ENCODE results near the gene CUZD1.

The CUZD1 gene

DNA sequence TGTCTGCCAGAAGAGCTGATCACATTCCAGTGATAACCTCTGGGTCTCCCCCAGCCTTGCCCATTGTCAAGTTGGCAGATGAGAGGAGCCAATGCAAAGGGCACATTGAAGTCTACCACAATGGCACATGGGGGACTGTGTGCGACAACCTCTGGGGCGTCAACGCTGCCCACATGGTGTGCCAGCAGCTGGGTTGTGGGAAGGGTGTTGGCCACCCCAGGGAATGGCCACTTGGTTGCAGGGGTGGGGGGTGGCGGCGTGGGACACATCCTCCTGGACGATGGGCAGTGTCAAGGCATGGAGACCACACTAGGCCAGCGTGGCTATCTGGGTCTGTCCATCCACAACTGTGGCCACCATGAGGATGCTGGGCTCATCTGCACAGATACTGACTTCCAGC lies 43.4 kb downstream of the CUZD1 start:
- DNase-seq = no peak

DNA sequence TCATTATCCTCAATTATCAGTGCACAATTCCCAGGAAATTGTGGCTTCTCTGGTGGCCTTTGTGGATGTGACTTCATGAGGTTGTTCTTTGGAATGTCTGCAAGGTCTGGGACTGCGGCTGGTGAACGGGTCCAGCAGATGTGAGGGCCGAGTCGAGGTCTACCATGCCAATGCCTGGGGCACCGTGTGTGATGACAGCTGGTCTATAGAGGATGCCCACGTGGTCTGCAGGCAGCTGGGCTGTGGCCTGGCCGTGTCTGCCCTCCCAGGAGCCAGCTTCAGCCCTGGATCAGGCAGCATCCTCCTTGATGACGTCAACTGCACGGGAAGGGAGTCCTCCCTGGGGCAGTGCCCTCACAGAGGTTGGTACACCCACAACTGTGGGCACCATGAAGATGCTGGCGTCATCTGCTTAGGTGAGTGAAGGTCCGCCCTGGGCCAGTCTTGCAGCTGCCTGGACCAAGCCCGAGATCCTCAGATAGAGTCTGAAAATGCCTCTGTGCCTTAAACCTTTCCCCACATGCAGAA lies 46.9 kb downstream of the CUZD1 start:
- no peak for DNase-seq

DNA sequence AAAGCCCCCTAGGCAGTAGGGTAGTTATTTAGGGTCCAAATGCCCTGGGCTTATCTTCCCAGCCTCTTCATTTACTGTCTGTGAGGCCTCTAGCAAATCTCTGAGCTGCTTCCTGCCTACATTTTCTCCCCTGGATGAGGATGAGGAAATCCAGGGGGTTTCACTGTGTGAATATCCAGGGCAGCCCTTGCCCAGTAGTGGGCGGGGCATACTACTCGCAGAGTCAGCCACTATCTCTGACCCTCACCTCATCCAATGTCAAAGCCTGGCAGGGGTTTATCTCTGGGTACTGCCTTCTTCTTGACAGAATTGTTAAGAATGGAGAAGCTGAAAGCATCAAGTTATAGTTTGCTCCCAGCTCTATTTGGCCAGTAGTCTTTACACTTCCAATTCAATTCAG lies 48.9 kb downstream of the CUZD1 start:
- DNase-seq = no peak

DNA sequence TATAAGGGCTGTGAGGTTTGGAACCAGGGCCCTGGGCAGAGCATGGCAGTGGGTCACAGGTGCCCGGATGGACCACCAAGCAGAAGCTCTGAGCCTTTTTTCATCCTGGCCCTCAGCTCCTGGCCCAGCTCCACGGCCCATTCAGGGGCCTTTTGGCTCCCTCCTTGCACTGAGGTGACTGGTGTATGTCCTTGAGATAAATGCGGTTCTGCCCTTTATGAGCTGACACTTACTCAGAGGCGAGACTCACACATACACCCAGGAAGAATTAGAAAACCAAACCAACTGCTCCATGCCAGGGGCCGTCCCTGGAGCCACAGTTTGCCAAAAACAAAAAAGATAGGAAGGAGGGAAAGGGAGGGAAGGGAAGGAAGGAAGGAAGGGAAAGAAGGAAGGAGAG lies 49.7 kb downstream of the CUZD1 start:
- DNase-seq = no peak

DNA sequence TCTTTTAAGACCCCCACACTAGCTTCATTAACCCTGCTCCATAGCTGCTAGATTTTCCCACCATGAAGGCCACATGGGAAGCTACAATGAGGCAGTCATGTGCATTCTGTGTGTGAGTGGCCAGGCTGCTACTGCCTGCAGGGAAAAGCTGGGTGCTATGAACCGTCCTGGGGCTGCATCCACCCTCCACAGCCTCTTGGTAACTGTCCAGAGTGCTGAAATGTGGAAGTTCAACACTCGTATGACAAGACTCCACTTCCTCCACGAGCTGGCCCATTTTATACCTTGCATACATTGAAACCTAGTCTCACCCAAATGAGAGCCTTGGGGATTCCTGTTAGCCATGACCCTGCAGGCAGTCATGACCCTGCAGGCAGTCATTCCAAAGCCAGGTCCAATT lies 59.4 kb downstream of the CUZD1 start:
- no peak for DNase-seq

DNA sequence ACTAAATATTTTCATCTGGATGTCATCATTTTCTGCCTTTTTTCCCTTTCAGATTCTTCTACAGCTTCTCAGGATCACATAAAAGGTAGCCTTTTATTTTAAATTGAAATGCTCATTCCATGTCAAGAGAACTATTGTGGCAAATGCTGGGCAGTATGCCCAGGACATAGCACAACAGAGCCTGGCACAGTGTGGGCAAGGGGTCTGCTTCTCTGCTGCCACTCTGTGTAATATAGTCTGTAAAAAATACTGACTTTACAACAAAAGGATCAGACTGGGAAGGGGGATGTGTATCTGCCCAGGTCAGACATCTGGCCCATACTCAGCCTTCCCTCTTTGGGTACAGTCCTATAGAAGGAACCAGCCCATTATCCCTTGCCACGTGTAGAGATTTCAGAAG lies 62.7 kb downstream of the CUZD1 start:
- no peak for DNase-seq
